Measurements from ENCODE around the gene ELP2.
"Not testable (repeated sequence)": the region's sequence is repeated elsewhere in the genome, so short reads cannot be mapped to it uniquely, and the experiment has no call there.

ELP2 gene

GRCh38 chr18:36194600-36195315 is 65.1 kb downstream of the ELP2 start:
- DNase-seq, result no peak

- no peak for DNase-seq
Observed at GRCh38 chr18:36195427-36196122, 65.9 kb downstream of the ELP2 start.

GRCh38 chr18:36196238-36196995 is 66.7 kb downstream of the ELP2 start:
- DNase-seq, result no peak

- DNase-seq, result no peak
Observed at GRCh38 chr18:36197511-36198166, 67.9 kb downstream of the ELP2 start.

GRCh38 chr18:36199691-36200295 is 70.1 kb downstream of the ELP2 start:
- DNase-seq, result no peak

- DNase-seq, result no peak
Observed at GRCh38 chr18:36200354-36200771, 70.7 kb downstream of the ELP2 start.

- no peak for DNase-seq
Observed at GRCh38 chr18:36201765-36202164, 72.1 kb downstream of the ELP2 start.

- no peak for DNase-seq
Observed at GRCh38 chr18:36203360-36203895, 73.7 kb downstream of the ELP2 start.

- no peak for DNase-seq
Observed at GRCh38 chr18:36205166-36205565, 75.5 kb downstream of the ELP2 start.

- no peak for DNase-seq
Observed at GRCh38 chr18:36207303-36207702, 77.6 kb downstream of the ELP2 start.

GRCh38 chr18:36207969-36208368 is 78.3 kb downstream of the ELP2 start:
- DNase-seq, result not testable (repeated sequence)

GRCh38 chr18:36211612-36212065 is 81.9 kb downstream of the ELP2 start:
- no peak for DNase-seq

- DNase-seq, result no peak
Observed at GRCh38 chr18:36212301-36213171, 82.8 kb downstream of the ELP2 start.

GRCh38 chr18:36214811-36215210 is 85.1 kb downstream of the ELP2 start:
- no peak for DNase-seq

- DNase-seq, result no peak
Observed at GRCh38 chr18:36215577-36215976, 85.9 kb downstream of the ELP2 start.

GRCh38 chr18:36217348-36217747 is 87.6 kb downstream of the ELP2 start:
- no peak for DNase-seq

GRCh38 chr18:36229188-36229587 is 99.5 kb downstream of the ELP2 start:
- no peak for DNase-seq

Data from activated naive CD4-positive, alpha-beta T cell treated with anti-CD3 and anti-CD28 coated beads, Interleukin-2, amount 50 U/mL, for 16 hours (primary cell).